ENCODE data around the gene BAHCC1.

The BAHCC1 gene

GRCh38 chr17:81480140-81481072 lies 85.1 kb downstream of the BAHCC1 start:
- no peak for DNase-seq (ENCODE audit: low read depth)

DNA sequence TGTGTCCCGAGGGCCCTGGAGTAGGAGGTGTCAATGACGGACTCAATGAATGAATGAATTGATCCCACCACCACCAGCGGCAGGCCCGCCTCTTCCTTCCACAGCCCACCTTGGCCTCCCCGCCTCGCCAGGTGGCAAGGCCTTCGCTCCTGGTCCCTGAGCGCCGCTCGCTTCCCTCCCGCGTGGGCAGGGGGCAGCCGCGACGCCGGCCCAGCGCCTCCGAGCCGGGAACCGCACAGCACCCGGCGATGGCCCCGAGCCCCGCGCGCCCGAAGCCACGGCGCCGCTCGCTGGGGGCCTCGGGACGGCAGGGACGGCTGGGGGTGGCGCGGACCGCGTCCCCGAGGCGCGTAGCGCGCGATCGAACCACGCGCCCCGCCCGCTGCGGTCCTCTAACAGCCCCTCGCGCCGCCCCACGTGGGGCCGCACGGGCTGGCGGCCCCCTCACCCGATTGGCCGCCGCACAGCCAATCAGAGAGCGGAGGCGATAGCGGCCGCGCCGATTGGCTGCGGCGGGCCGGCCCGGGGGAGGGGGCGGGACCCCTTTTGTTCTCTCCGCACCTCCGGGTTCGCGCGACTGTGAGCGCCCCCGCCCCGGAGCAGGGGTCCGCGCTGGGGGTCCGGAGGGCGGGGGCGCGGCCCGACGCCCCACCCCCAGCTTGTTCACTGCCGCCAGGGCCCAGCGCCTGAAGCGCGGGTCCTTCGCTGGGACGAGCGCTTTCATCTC lies 86.0 kb downstream of the BAHCC1 start:
- peak; percentile 11 for DNase-seq (ENCODE audit: low read depth)

DNA sequence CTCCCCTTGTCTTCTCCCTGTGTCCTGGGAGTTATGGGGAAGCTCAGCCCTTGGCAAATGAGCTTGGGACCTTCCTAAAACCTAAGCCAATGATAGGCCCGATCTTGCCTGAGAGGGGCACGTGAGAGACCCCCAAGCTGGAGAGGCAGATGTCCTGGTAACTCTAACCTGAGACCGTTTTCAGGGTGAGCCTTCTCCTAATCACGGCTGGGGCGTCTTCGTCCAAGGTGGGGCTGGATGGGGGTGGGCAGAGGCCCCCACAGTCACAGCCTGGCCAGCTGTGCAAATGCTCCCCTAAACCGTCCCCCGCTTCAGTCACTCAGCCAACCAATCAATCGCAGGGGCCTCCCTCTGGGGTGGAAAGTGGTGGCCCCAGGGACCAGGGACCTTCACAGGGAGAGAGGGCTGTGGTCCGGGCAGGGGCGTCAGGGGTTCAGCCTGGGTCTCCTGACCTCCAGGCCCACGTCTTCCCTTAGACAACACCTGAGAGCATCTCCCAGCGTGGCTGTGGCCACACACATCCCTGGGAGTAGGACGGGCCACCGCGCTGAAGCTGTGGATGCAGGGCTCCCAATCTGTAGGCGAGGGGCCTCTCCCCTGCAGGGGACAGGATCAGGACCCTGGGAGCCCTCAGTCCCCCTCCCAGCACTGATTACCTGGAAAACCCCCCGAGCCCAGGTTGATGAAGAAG lies 86.7 kb downstream of the BAHCC1 start:
- no peak for DNase-seq (ENCODE audit: low read depth)

DNA sequence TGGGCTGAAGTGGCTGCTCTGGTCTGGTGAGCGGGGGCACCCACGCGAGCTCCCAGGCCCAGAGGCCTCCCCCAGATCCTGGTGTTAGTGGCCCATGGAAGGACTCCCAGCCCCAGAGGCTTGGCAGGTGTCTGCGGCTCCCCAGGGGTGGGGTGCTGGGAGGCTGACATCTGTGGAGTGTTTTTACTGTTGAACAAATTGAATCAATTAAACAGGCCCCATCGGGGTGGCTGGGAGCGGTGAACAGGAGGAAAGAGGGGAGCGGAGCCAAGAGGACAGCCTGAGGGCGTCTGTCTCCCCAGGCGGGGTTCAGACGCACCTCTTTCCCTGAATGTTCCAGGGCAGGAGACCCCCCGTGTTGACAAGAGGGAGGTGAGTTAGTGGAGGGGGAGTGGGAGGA lies 87.4 kb downstream of the BAHCC1 start:
- no peak for DNase-seq (ENCODE audit: low read depth)

- DNase-seq (ENCODE audit: low read depth) = no peak
Measured at GRCh38 chr17:81483085-81483861, 88.0 kb downstream of the BAHCC1 start.

DNA sequence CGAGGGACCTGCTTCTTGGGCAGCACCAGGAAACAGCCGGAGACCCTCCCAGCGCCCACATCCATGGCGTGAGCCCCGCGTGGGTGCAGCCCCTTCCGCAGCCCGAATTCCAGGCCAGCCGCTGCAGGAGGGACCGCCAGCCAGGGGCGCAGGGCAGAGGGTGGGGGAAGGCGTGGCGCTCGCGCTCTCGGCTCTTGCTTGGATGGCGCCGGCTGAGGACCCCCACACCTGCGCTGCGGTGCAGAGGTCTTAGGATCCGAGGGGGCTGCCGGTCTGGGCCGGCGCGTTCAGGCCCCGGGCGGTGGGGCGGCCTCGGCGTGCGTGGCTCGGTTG lies 88.6 kb downstream of the BAHCC1 start:
- no peak for DNase-seq (ENCODE audit: low read depth)

DNA sequence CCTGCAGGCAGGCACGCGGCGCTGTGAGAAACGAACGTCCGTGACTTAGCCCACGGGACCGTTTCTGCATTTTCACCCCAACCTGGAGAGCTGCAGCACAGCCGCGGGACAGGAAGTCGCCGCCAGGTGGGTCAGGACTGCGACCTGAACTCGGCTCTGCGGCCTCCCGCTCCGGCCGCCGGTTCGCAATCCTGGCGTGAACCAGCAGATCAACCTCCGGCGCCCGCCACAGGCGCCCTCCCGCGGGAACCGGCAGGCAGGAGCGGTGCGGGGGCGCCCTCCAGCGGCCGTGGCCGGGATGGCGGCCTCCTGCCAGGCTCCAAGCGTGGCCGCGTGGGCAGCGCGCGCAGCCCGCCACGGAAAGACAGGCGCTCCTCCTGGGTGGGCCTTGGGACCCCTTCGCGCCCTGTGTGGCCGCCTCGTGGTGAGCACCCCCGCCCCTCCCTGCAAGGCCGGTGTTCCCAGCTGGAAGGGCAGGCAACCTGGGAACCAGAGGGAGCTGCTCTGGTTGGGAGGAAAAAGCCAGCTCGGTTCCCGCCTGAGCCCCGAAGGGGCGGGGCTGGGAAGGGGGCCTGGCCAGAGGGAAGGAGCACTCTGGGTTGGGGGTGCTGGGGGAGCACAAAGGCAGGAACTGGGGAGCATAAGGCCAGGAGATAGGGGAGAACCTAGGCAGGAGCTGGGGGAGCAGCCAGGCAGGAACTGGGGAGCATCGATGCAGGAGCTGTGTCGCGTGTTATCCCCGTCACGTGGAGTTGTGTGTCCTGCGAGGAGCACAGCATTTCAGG lies 89.1 kb downstream of the BAHCC1 start:
- peak; percentile 64 for DNase-seq (ENCODE audit: low read depth)

DNA sequence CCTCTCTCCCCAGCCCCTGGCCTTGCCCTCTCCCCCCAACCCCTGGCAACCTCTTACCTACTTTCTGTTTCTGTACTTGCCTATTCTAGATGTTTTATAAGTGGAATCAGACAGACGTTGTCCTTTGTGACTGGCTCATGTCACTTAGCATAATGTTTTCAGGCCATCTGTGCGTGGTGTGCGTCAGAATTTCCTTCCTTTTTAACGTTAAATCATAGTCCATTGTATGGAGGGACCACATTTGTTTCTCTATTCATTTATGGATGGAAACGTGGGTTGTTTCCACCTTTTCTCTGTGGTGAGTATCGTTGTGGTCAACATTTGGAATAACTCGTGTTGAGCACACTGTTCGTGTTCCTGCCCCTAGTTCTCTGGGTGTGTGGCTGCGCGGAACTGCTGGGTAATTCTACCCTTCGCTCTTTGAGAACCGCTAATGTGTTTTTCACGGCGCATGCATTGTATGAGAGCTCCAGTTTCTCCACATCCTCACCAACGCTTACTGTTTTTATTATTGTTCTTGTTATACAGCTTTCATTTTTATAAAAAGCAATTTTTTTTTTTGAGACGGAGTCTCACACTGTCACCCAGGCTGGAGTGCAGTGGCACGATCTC lies 91.0 kb downstream of the BAHCC1 start:
- no peak for DNase-seq (ENCODE audit: low read depth)

GRCh38 chr17:81487089-81487486 lies 91.8 kb downstream of the BAHCC1 start:
- no peak for DNase-seq (ENCODE audit: low read depth)

DNA sequence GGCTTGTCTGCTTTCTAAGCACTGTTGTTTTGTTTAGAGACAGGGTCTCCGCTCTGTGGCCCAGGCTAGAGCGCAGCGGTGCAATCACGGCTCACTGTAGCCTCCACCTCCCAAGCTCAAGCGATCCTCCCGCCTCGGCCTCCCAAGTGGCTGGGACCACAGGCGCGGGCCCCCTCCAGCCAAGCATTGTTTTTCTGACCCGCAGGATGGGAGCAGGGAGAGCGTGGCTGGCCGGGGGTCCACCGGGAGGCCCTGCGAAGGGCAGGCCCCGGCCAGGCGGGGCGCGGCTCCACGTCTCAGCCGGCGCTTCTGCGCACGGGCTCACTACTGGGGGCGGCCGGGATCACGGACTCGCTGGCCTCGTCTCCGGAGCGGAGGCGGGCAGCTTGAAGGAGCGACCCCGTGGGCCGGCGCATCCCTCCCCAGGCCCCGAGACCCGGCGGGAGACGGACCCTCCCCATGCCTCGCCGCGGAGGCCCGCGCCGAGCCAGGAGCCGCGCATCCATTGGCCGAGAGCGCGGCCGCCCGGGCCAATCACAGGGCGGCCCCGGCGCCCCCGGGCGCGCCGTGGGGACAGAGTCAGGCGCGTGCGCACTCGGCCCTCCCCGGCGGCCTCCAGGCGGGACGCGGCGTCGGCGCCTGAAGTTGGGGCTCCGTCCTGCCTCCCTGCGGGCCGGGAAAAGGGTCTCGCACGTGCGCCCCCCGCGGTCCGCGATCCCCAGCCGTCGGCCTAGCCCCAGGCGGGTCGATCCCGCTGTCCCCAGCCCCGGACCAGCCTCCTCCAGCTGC lies 92.4 kb downstream of the BAHCC1 start:
- peak; percentile 59 for DNase-seq (ENCODE audit: low read depth)

DNA sequence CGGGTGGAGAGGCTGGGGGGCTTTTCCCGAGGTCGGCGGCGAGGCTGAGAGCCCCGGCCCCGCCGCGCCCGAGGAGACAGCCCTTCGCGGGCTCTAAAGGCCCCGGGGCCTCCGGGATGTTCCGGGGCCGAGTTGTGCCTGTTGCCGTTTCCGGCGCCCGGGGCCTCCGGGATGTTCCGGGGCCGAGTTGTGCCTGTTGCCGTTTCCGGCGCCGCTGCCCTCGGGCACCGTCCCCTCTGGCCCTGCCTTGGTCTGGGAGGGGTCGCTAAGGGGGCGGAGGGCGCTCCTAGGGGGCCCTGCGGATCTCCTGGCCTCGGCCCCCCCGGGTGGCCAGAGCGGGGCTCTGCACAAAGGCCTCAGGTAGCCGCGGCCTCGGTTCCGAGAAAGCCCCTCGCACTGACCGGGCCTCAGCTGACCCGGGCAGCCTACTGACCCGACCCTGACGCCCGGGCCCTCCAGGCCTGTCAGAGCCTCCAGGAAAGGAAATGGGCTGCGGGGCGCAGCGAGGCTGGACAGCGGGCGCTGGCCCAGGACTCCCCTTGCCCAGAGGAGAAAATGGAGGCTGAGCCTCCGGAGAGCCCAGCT lies 93.1 kb downstream of the BAHCC1 start:
- DNase-seq (ENCODE audit: low read depth) = no peak

GRCh38 chr17:81489012-81489997 lies 94.0 kb downstream of the BAHCC1 start:
- no peak for DNase-seq (ENCODE audit: low read depth)

DNA sequence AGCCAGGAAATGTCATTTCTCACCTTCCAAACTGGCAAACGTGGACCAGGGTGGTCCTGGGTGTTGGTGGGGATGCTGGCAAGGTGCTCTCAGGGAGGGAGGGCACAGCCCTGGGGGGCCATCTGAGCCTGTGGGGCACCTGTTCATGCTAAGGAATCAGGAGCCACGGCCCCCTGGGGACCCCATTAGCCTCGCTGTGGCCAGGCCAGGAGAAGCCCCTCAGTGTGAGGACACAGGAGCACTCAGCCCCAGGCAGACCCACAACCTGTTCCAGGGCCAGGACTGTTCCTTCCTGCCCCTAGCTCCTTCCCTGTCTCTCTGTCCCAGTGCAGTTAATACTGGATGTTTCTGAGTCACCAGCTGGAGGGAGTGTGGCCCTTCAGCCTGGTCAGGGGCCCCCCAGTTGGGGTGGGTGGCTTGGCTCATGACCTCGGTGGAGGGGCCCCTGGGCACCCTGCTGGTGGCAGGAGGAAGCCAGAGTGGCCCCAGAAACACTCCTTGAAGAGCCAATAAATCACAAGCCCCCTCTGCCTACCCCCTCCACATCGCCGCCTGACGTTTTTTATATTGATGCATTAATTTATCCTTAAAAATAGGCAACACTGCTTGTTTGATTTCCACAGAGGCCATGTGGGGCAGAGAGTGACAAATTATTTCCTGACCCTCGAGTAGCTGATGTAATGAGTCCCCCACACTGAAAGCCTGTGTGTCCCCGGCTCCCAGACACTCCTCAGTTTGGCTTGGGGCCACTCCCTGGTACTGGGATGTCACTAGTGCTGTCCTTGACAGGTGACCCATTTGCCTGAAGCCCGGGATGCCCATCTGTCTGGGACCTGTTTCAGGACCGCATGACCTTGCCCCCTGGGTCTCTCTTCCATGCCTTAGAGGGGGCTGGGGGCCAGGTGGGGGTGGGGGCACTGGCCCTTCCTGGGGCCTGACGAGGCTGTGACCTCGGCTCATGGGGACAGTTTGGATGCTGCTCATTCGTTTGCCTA lies 95.0 kb downstream of the BAHCC1 start:
- no peak for DNase-seq (ENCODE audit: low read depth)

- no peak for DNase-seq (ENCODE audit: low read depth)
Measured at GRCh38 chr17:81491181-81491581, 95.9 kb downstream of the BAHCC1 start.

DNA sequence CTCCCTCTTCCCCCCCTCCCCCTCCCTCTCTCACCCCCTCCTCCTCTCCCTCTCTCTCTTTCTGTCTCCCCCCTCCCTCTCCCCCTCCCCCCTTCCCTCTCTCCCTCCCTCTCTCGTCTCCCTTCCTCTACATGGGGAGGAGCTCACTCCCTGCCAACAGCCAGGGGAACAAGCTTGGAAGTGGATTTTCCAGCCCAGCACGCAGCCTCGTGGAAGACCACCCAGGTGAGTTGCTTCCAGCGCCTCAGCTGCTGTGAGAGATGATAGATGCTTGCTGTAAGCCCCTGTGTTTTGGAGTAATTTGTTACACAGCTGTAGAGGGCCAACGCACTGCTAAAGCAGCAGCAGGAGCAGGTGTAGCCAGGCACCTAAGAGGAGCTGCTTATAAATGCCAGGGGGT lies 96.5 kb downstream of the BAHCC1 start:
- DNase-seq (ENCODE audit: low read depth) = no peak

GRCh38 chr17:81492202-81492601 lies 96.9 kb downstream of the BAHCC1 start:
- DNase-seq (ENCODE audit: low read depth) = no peak

GRCh38 chr17:81492706-81493105 lies 97.4 kb downstream of the BAHCC1 start:
- DNase-seq (ENCODE audit: low read depth) = no peak

Data from stimulated activated CD8-positive, alpha-beta memory T cell treated with anti-CD3 and anti-CD28 coated beads, Interleukin-7, amount 100 ng/mL, for 24 hours (primary cell).